HG03064 (cell line): ENCODE results near the gene IPPK.
"Not testable (repeated sequence)": the region's sequence is repeated elsewhere in the genome, so short reads cannot be mapped to it uniquely, and the experiment has no call there.

Experiments used
- ATAC-seq: cut with Tn5 transposase; IDR thresholded peaks from one replicate; pipeline ENCODE4 v1.9.1; 2021; ENCODE audit warnings: low read depth; ENCODE audit not compliant: unreplicated experiment

The IPPK gene

GRCh38 chr9:92601451-92601850 lies 68.5 kb downstream of the IPPK start:
- ATAC-seq, result no peak

- no peak for ATAC-seq
Observed at GRCh38 chr9:92600462-92601261, 69.3 kb downstream of the IPPK start.

- ATAC-seq, result no peak
Observed at GRCh38 chr9:92599938-92600461, 69.9 kb downstream of the IPPK start.

GRCh38 chr9:92598382-92598781 lies 71.5 kb downstream of the IPPK start:
- ATAC-seq, result no peak

- ATAC-seq, result no peak
Observed at GRCh38 chr9:92595930-92596329, 74.0 kb downstream of the IPPK start.

GRCh38 chr9:92595075-92595474 lies 74.9 kb downstream of the IPPK start:
- ATAC-seq, result not testable (repeated sequence)

- no peak for ATAC-seq
Observed at GRCh38 chr9:92592946-92593861, 76.7 kb downstream of the IPPK start.

GRCh38 chr9:92592537-92592936 lies 77.4 kb downstream of the IPPK start:
- no peak for ATAC-seq

- no peak for ATAC-seq
Observed at GRCh38 chr9:92590377-92590776, 79.6 kb downstream of the IPPK start.

GRCh38 chr9:92589923-92590322 lies 80.0 kb downstream of the IPPK start:
- ATAC-seq, result no peak

- no peak for ATAC-seq
Observed at GRCh38 chr9:92576175-92576574, 93.8 kb downstream of the IPPK start.

GRCh38 chr9:92573612-92574011 lies 96.3 kb downstream of the IPPK start:
- ATAC-seq, result not testable (repeated sequence)

- not testable (repeated sequence) for ATAC-seq
Observed at GRCh38 chr9:92571871-92572270, 98.1 kb downstream of the IPPK start.

GRCh38 chr9:92564982-92565381 lies 104.9 kb downstream of the IPPK start:
- ATAC-seq, result no peak

- no peak for ATAC-seq
Observed at GRCh38 chr9:92564504-92564903, 105.4 kb downstream of the IPPK start.
